HepG2 (cell line): ENCODE measurements around the gene SDC3. TPM values are rescaled to one million over a fixed set of nuclear protein-coding genes. Genes with fewer than 3 reads are reported as not detected.

Experiments
- ATAC-seq: fragments of 200-7000 bp; cut with Tn5 transposase; 3 replicates; pipeline ENCODE4 v1.9.1; 2020; ENCODE audit warnings: mild to moderate bottlenecking, moderate library complexity
- BruUV-seq: library from RNA; stranded (reverse); fragments of 400-500 nt; replicated peaks from 2 replicates; lab custom pipeline; 2021; lab: Mats Ljungman, UMichigan
- CTCF ChIA-PET: fragments of 300-600 bp; formaldehyde crosslinking; extraction: SDS; loops from one replicate; lab custom pipeline; 2021; ENCODE audit warnings: low total read pairs, inconsistent platforms, low intra/inter-chr PET ratio; lab: Yijun Ruan, JAX
- POLR2A ChIA-PET: fragments of 350-600 bp; sonication (Branson Sonifier 250); formaldehyde crosslinking; loops from one replicate; lab custom pipeline; 2020; ENCODE audit warnings: antibody characterized with exemption, inconsistent platforms; lab: Yijun Ruan, JAX
- DNase-seq: peaks from one replicate; pipeline ENCODE4 v3.0.0-alpha.2; 2015; ENCODE audit warnings: low spot score
- FAIRE-seq: peaks from 3 replicates; lab custom pipeline; 2011; peaks lifted over from hg19 to GRCh38; lab: Jason Lieb, UNC
- H2AFZ ChIP-seq: one replicate; pipeline ENCODE4 v1.6.1; 2011; ENCODE audit warnings: low read length, inconsistent platforms
- H3K27ac ChIP-seq: fragments of 300-600 bp; 3 replicates; pipeline ENCODE4 v1.8.0; 2011; ENCODE audit warnings: mixed run types, mild to moderate bottlenecking, mixed read lengths, low read length, inconsistent platforms; ENCODE audit not compliant: insufficient read depth; ENCODE audit errors: extremely low read length
- H3K27me3 ChIP-seq, 2 experiments: fragments of 200-600 bp in 1 of 2; 2 replicates in 1 of 2; 3 replicates in 1 of 2; pipeline versions ENCODE4 v1.6.0 to v1.8.0; 2011; ENCODE audit warnings: low read length in 2 of 2, mild to moderate bottlenecking in 2 of 2, moderate library complexity in 2 of 2, inconsistent platforms in 1 of 2; ENCODE audit not compliant: insufficient read depth in 2 of 2, control insufficient read depth in 1 of 2
- H3K36me3 ChIP-seq, 2 experiments: fragments of 200-600 bp in 1 of 2; replicated peaks in 1 of 2; 2 replicates in 1 of 2; 3 replicates in 1 of 2; pipeline versions ENCODE4 v1.5.1 to v1.8.0; 2011; ENCODE audit warnings: low read length in 2 of 2, inconsistent platforms in 1 of 2; ENCODE audit not compliant: insufficient read depth in 2 of 2, control insufficient read depth in 1 of 2
- H3K4me1 ChIP-seq: 2 replicates; pipeline ENCODE4 v1.5.1; 2012; ENCODE audit warnings: low read length, inconsistent platforms; ENCODE audit not compliant: insufficient read depth
- H3K4me2 ChIP-seq: 2 replicates; pipeline ENCODE4 v1.6.0; 2011; ENCODE audit warnings: low read depth, low read length, inconsistent platforms
- H3K4me3 ChIP-seq, 3 experiments: fragments of 200-600 bp in 1 of 3; sonication (generic), shearing (Covaris generic) in 1 of 3; replicated peaks in 1 of 3; 2 replicates each; pipeline ENCODE4 v1.5.1; 2011 to 2016; ENCODE audit warnings: low read length in 3 of 3, inconsistent platforms in 2 of 3, low read depth in 2 of 3, mild to moderate bottlenecking in 2 of 3, control low read depth in 1 of 3, mixed read lengths in 1 of 3; ENCODE audit not compliant: insufficient read depth in 1 of 3
- H3K79me2 ChIP-seq: one replicate; pipeline ENCODE4 v1.6.1; 2011; ENCODE audit warnings: low read length, inconsistent platforms; ENCODE audit not compliant: insufficient read depth
- H3K9ac ChIP-seq: 2 replicates; pipeline ENCODE4 v1.6.0; 2011; ENCODE audit warnings: mild to moderate bottlenecking, low read depth, low read length, inconsistent platforms; ENCODE audit not compliant: insufficient read depth
- H3K9me3 ChIP-seq: 2 replicates; pipeline ENCODE4 v1.5.1; 2012; ENCODE audit warnings: mild to moderate bottlenecking, low read length
- H4K20me1 ChIP-seq: 2 replicates; pipeline ENCODE4 v1.6.0; 2011; ENCODE audit warnings: inconsistent platforms, mild to moderate bottlenecking, low read length, moderate library complexity; ENCODE audit not compliant: insufficient read depth
- CREB1 ChIP-seq, 2 experiments: fragments of 450-650 bp in 1 of 2; IDR thresholded peaks; 2 replicates each; pipeline ENCODE4 v1.6.1; 2016 to 2017; ENCODE audit warnings: control low read depth in 1 of 2, mild to moderate bottlenecking in 1 of 2, missing compliant biosample characterization in 1 of 2, missing genetic modification characterization in 1 of 2
- CTCF ChIP-seq: sonication (generic); formaldehyde crosslinking; IDR thresholded peaks from 2 replicates; pipeline ENCODE4 v1.5.0; 2020; ENCODE audit warnings: mild to moderate bottlenecking, missing genetic modification reagents, moderate library complexity
- DZIP1 ChIP-seq: sonication (generic); formaldehyde crosslinking; IDR thresholded peaks from 2 replicates; pipeline ENCODE4 v1.5.0; 2020; ENCODE audit warnings: mild to moderate bottlenecking, missing genetic modification reagents
- ZNF333 ChIP-seq: sonication (generic); formaldehyde crosslinking; IDR thresholded peaks from 2 replicates; pipeline ENCODE4 v1.4.0; 2020; ENCODE audit warnings: mild to moderate bottlenecking, missing genetic modification reagents, borderline replicate concordance
- WGBS: methylation state at CpG from one replicate; pipeline ENCODE4 v1.1.6; 2017; ENCODE audit warnings: low lambda C conversion rate; 5-methylcytosine and 5-hydroxymethylcytosine counted together
- in situ Hi-C: cut with HindIII; loops from 2 replicates; pipeline ENCODE4 v1.10.0; 2017; ENCODE audit warnings: low pct_unique_long_range_greater_than_20kb; ENCODE audit not compliant: extremely low pct_ligation_motif_present
- intact Hi-C: fragments of 100-400 bp; cut with micrococcal nuclease; formaldehyde crosslinking; loops from one replicate; pipeline ENCODE4 v1.10.0; 2022; ENCODE audit not compliant: unreplicated experiment
- polyA plus RNA-seq, 8 experiments: library from polyadenylated mRNA; depleted of rRNA in 3 of 8; stranded (reverse) in 7 of 8; unstranded in 1 of 8; fragments of >200 nt; fragmentation: Illumina TruSeq in 4 of 8; extraction: Trizol in 4 of 8; gene quantifications; 2 replicates each; pipeline versions ENCODE4 v1.2.1 to v1.2.3, GENCODE V29; 2011 to 2016; ENCODE audit warnings: low read depth in 4 of 8, missing spikeins in 1 of 8, mixed read lengths in 1 of 8; ENCODE audit not compliant: insufficient read depth in 1 of 8
- total RNA-seq, 5 experiments: library from RNA; depleted of rRNA; stranded (reverse); fragments of >200 nt; fragmentation: Illumina TruSeq; extraction: Trizol; gene quantifications; 2 replicates each; pipeline ENCODE4 v1.2.3, GENCODE V29; 2016; ENCODE audit warnings: low read depth in 1 of 5

The SDC3 gene
- total and polyA plus RNA-seq, 2 of the 13 experiments (the other 11 are each of a cell fraction or from before 2014, with no cell fraction given) = 0.49 to 0.84 TPM

DNA sequence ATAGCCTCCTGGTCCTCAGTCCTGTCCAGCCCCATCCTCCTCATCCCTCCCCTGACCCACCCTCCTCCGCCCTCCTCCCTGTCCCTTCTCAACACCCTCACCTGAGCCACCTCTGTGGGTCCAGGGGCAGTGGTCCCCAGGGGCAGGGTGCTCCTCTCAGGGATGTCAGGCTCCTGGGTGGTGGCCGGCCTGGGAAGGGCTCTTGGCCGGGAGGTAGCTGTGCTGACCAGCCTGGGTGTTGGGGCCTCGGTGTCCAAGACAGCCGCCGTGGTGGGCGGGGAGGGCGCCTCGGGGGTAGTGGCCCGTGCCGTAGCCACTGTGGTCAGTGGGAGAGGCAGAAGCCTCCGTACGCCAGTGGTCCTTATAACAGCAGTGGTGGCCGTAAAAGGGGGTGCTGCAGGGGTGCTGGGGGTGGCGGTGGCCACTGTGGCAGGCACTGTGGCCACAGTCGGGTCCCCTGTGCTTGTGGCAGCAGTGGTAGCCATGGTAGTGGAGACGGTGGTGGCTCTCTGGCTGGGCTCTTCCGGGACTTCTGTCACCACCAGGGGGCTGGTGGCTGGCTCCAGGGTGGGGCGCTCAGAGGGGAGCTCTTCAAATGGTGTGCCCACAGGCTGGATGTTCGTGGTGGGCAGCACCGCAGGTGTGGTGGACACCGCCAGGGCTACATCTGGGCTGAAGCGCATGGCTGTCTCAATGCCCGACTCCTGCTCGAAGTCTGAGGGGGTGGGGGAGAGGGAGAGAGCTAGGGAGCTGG is 31.9 kb downstream of the SDC3 start:
- Histone ChIP-seq H4K20me1 (no peaks in the 10 kb centered on the region), H3K79me2 (no peaks in the 10 kb centered on the region), H2AFZ (no peak overlapping the region), H3K36me3 (no peaks in the 10 kb centered on the region), H3K27ac (no peak overlapping the region), H3K9me3 (no peaks in the 10 kb centered on the region), H3K4me2 (no peak overlapping the region), H3K9ac (no peak overlapping the region), H3K4me3 (no peak overlapping the region), H3K27me3 (peaks cover 0 to 19% of the 10 kb centered on the region in 2 experiments; a peak in 3 of 5 replicates), H3K4me1 (no peaks in the 10 kb centered on the region)
- 60% methylated on average over 14 of the region's 25 CpGs for WGBS
- ChIA-PET CTCF (no interaction called here), POLR2A (no interaction called here)
- TF ChIP-seq ZNF333 (no peak), CTCF (CRISPR knock-in tag) (peak; percentile 23; the same call in 1 of the 2 replicates)
- ATAC-seq (peak; percentile 61), FAIRE-seq (no peak), DNase-seq (no peak)
- BruUV-seq = no TSS peak
- in situ Hi-C loops = no loop called here
- intact Hi-C loops = no loop called here

GRCh38 chr1:30875916-30876315 is 32.6 kb downstream of the SDC3 start:
- in situ Hi-C loops (no loop called here), intact Hi-C loops (no loop called here)
- H2AFZ ChIP-seq = no peak overlapping the region
- H3K36me3 ChIP-seq = no peaks in the 10 kb centered on the region
- WGBS = 50% methylated on average over 7 of the region's 11 CpGs
- H3K4me2 ChIP-seq = no peak overlapping the region
- no peak overlapping the region for H3K4me3 ChIP-seq
- DNase-seq (no peak), FAIRE-seq (no peak), ATAC-seq (no peak)
- no TSS peak for BruUV-seq
- H3K27me3 ChIP-seq = peaks cover 0 to 18% of the 10 kb centered on the region in 2 experiments; a peak in 3 of 5 replicates
- CTCF ChIA-PET = no interaction called here
- H4K20me1 ChIP-seq = no peaks in the 10 kb centered on the region
- POLR2A ChIA-PET = no interaction called here
- no peak overlapping the region for H3K9ac ChIP-seq
- H3K79me2 ChIP-seq = no peaks in the 10 kb centered on the region
- no peaks in the 10 kb centered on the region for H3K9me3 ChIP-seq
- no peaks in the 10 kb centered on the region for H3K4me1 ChIP-seq
- 0 out of 2 replicates have a peak, but pooled peaks have one; percentile 25 for TF ChIP-seq CREB1 (IDR thresholded peaks at IDR 0.05)
- TF ChIP-seq CREB1 (CRISPR knock-in tag; IDR thresholded peaks at IDR 0.05) = no peak
- no peak for TF ChIP-seq DZIP1 (CRISPR knock-in tag)
- H3K27ac ChIP-seq = no peak overlapping the region
